SH-SY5Y (cell line): ENCODE results near the gene PPP1R9B.

Experiments used
- GATA2 ChIP-seq: IDR thresholded peaks from 2 replicates; pipeline ENCODE4 v1.6.1; 2011; ENCODE audit warnings: mild to moderate bottlenecking, low read depth, low read length
- GATA3 ChIP-seq: IDR thresholded peaks from 2 replicates; pipeline ENCODE4 v1.6.1; 2011; ENCODE audit warnings: low read depth, mild to moderate bottlenecking, low read length, moderate library complexity

DNA sequence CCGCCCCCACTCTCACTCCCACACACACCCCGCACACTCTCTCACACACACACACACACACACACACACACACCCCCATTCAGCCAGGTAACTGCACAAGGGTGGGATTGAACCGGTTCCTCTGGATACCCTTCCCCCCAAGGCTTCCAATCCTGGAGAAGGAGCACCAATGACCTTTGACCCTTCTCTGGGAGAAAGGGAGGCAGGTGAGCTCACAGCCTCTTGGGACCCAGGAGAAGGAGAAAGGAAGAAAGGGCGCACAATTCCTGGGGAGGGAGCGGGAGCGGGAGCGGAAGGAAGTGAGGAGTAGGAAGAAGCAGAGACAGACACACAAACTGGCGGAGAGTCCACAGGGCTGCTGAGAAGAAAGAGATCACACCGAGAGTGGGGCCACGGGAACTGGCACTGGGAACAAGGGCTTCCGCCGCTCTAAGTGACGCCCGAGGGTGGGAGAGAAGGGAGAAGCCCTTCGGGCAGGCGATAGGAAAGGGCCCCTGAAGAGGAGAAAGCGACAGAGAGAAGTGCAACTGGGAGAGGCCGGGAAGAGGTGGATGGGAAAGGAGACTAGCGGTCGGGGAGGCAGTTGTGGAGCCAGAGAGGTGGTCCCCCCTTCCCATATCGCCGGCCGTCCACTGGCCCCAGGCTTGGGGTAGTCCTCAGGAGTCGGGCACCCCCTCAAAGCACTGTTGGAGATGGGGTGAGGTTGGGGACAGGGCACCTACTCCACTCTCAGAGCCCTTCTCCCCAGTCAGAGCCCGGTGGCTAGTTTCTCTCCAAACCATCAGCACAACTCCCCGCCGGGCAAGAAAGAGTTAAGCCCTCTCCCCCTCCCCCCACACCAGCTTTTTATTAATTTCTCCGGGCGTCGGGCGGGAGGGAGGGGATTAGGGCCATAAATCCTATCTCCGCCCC, 21.8 kb downstream of the PPP1R9B start:
- TF ChIP-seq GATA2 (no peak), GATA3 (no peak)
